HG02884 (cell line): Measurements from ENCODE around the gene ZBTB7A.

Experiments used
- ATAC-seq: cut with Tn5 transposase; IDR thresholded peaks from one replicate; pipeline ENCODE4 v1.9.1; 2021; ENCODE audit warnings: mild to moderate bottlenecking, moderate library complexity; ENCODE audit not compliant: unreplicated experiment

The ZBTB7A gene

DNA sequence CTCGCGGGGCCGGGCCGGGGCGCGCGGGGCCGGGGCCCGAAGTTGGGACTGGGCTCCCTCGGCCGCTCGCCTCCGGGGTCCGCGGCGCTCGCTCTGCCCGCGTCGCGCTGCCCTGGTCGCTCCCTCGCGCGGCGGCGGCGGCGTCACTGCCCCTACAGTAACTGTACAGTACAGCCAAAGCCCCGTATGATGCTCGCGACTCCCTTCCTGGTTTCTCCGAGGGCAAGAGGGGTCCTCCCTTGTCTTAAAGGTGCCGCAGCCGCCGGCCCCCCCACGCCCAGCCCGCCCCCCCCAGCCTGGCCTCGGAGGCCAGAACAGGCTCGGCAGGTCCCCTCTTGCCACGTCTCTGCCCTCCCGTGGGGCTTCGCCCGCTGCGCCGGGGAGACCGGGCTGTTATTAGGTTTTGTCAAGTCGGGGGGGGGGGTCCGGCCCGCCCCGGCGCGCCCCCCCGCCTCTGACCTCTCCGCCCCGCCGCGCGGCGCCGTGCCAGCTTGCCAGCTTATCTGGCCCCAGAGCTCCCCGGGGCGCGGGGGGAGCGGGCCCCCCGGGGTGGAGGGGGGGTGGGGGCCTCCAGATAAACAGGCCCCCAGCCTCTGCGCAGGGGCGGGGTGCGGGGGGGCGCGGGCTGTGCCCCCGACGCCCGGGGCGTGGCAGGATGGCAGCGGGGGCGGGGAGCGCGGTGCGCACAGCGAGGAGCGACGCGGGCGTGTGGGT lies at the start of gene ZBTB7A:
TSS of gene ZBTB7A (minus strand) at position 218 of the 714 bp plus-strand sequence. CDS start 11,667 bp downstream, outside the sequence.
- no peak for ATAC-seq

- no peak for ATAC-seq
Observed at GRCh38 chr19:4115818-4116385, 49.2 kb upstream of the ZBTB7A start.

DNA sequence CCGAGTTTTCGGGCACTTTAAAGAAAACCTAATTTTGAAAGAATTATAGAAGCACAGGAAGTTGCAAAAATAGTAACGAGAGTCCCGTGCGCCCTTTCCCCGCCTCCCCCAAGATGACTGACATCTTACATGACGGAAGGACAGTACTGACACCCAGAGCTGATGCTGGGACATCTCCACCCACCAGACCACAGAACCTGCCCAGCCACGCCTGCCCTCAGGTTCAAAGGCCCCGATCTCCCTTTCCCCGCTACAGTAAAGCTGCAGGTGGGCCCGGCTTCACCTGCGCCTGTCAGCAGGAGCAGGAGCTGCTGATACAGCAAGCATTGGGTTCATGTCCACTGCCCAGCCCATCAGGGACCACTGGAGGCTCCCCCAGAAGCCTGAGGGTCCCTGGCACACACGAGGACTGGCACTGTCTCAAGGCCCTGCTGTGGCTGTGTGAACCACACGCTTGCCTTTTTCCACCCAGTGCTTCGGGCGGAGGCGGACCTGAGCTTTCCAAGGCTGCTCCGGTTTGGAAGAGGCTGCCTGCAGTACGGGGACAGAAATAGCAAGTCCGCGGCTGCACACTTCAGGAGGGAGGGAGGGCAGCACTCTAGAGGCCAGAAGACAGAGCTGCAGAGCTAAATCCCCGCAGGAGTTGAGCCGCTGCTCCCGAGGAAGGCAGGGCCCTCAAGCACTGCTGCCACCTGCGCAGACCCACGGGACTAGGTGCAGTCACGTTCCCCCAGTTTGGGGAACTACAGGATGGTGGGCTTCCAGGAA lies 48.5 kb upstream of the ZBTB7A start:
- no peak for ATAC-seq

- no peak for ATAC-seq
Observed at GRCh38 chr19:4114181-4114580, 47.5 kb upstream of the ZBTB7A start.

GRCh38 chr19:4113398-4114088 lies 46.8 kb upstream of the ZBTB7A start:
- ATAC-seq, result no peak

GRCh38 chr19:4112367-4112766 lies 45.7 kb upstream of the ZBTB7A start:
- ATAC-seq, result no peak

GRCh38 chr19:4109626-4109945 lies 42.9 kb upstream of the ZBTB7A start:
- ATAC-seq, result no peak

GRCh38 chr19:4108767-4109625 lies 42.3 kb upstream of the ZBTB7A start:
- no peak for ATAC-seq

DNA sequence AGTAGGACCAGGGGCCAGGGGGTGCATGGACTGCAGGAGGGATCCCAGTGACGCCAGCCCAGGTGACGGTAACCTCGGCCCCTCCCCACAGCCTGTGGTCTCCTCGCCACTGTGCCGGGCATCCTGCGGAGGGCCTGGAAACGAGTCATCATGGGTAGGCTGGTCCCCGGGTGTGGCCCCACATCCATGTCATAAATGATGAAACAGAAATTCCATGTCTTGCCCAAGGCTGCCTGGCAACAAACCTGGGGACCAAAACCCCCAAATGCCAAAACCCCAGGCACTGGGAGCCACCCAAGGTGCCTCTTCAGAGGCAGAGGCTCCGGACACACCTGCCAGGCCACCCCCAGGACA lies 36.4 kb upstream of the ZBTB7A start:
- no peak for ATAC-seq

- ATAC-seq, result no peak
Observed at GRCh38 chr19:4102339-4103079, 35.8 kb upstream of the ZBTB7A start.

DNA sequence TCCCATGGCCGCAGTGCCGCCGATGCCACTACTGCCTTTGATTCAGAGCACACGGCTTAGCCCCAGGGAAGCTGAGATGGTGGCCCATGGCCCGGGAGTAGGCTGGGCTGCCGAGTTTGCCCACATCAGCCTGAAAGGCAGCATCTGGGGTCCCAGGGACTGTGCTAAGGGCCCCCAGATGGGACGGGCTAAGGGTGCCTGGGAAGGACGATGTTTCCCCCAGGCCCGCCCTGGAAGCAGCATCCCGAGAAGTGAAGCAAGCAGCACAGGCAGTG lies 34.7 kb upstream of the ZBTB7A start:
- ATAC-seq, result no peak

DNA sequence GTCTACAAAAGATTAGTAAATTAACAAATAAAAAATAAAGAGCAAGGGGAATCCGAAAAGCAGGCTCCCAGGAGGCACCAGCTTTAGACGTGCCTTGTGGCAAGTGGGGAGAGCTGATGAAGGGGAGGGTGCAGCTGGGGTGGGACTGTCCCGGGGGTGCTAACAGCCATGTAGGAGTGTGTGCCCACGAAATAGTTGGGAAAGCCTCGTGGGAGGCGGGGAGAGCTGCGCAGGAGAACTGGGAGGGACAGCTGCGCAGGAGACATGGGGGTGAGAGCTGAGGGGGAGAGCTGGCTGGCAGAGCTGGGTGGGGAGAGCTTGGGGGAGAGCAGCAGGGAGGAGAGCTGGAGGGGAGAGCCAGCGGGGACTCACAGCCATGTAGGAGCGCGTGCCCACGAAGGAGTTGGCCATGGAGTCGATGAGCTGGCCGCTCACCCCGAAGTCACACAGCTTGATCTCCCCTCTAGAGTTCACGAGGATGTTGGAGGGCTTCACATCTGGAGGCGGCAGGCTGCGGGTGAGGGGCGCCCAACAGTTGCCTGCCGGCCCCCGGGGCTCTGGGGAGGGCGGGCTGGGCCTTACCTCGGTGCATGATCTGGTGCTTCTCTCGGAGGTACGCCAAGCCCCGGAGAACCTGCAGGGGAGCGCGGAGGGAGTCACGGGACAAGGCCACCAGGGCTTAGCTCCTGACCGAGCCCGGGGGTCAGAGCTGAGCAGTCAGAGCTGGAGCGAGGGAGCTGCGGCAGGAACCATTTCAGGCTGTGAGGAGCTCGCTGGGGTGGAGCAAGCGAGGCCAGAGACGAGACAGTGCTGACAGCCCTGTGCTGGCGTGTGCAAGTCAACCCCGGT lies 34.2 kb upstream of the ZBTB7A start:
- ATAC-seq, result no peak

DNA sequence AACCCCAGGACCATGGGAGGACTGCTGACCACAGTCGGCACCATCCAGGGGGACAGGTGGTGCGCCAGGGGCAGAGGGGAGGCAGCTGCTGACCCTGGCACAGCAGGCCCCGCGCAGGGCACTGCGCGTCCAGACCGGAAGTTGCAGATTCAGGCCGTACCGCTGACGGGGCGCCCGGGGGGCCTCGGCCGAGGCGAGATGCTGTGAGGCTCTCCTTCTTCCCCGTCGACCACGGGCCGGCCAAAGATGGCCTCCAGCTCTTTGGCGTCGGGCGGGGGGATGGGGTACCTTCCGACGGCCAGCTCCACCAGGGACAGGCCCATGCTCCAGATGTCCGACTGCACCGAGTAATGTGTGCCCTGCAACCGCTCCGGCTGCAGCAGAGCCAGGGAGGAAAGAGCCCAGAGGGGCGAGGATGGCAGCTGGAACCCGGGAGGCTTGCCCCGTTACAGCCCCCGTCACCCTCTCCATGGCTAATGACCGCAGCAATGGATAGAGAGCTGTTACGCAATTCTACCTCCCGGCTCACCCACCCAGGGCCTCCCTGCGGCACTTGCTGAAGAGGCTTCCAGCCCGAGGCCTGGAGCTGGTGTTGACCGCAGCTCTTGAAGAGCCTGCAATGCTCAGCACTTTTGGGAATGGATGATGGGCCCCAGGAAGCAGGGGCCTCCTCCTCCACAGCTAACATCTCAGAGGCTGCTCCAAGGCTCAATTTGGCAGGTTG lies 32.5 kb upstream of the ZBTB7A start:
- ATAC-seq, result no peak

DNA sequence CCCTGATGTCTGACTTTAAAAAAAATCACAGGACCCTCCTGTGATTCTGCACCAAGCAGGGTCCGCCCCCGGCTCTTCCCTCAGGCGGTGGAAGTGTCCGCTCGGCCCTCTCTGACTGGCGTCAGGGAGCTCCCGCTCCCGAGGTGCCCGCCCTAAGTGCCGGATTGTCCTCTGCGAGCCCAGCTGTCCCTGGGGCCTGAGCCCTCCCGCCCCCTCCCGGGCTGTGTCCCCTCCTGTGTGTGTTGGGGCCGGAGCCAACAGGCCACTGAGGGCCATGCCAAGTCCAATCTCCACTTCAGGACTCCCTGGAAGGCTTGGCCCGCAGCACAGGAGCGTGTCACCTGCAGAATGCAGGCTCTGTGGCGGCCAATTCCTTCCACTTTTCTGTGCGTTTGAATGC lies 31.8 kb upstream of the ZBTB7A start:
- ATAC-seq, result no peak

DNA sequence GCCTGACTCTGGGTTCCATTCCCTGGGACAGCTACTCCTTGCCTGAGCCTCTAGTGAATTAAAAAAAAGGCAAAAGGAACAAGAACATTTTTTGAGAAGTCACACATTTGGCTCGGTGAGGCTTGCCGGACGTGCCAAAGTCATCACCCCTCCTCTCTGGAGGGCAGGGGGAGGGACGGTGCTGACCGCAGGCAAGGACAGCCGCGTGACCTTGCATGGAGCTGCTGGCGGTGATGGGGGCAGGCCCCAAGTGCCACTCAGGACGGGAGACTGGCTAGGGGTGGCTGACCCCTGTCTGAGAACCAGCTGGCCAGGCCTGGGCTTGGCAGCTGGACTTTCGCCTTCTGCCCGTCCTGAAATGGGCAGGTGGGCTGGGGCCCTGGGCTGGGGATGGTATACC lies 30.8 kb upstream of the ZBTB7A start:
- no peak for ATAC-seq

DNA sequence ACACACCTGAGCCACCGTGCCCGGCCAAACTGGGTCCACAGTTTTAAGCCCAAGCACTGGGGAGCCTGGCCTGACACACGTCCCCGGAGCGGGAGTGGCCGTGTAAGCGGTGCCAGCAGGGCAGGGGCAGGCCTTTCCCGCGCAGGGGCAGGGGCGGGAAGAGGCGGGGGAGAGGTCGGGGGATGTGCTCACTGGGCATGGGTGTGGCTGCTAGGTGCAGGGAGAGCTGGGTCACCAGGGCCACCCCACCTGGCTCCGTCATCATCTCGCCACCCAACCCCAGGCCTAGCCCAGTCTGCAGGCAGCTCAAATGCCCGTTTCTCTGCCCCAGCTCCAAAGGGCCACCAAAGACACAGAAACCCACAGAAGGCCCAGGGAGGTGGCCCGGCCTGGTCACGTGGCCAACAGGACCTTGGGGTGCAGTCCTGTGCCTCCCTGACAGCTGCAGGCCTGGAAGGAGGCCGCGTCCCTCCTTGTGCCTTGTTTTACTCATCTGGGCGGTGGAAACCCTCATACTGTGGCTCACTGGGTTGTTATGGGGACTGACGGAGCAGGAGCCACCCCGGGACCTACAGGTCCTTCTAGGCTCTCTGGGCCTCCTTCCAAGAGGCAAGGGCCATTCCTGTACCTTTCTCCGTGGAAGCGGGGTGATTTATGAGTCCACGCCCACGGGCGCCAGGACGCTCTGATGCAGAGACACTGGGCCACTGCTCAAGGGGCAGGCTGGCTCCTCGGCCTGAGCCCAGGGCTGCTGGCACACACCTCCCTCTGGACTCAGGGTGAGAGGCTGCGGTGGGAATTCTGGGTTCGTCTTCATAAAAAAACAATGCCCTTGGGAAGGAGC lies 29.6 kb upstream of the ZBTB7A start:
- ATAC-seq, result no peak

DNA sequence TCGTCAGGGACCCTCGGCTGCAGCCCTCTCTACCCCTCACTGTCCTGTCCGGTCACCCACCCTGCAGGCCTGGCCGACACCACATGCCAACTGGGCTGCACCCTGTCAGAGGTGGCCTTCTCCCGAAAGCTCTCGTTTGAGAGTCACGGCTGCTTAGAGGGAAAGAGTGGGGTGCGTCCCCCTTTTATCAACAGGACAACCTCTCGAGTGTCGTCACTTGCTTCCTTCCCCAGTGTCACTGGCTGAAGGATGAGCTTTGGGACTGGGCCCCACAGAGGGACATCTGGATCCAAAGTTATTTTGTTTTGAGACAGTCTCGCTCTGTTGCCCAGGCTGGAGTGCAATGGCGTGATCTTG lies 28.8 kb upstream of the ZBTB7A start:
- no peak for ATAC-seq
